Uterus (tissue), 4 donors: ENCODE data around the gene WIPF1. TPM values are rescaled to one million over a fixed set of nuclear protein-coding genes. Genes with fewer than 3 reads are reported as not detected.
"Not testable (repeated sequence)": the region's sequence is repeated elsewhere in the genome, so short reads cannot be mapped to it uniquely, and the experiment has no call there.

Experiments
- DNase-seq, 2 donors: peaks; one replicate each; pipeline ENCODE4 v3.0.0-alpha.2; 2019 to 2020
- H3K27ac ChIP-seq, 2 donors: fragments of 200-600 bp; sonication (generic); 1 replicate in 1 of 2; 2 replicates in 1 of 2; pipeline ENCODE4 v1.5.1; 2016 to 2018
- H3K27me3 ChIP-seq, 2 donors: fragments of 200-600 bp; sonication (generic); one replicate each; pipeline ENCODE4 v1.5.1; 2018 to 2019; ENCODE audit warnings: control low read depth in 1 of 2
- H3K36me3 ChIP-seq, 2 donors: fragments of 200-600 bp; sonication (generic); one replicate each; pipeline ENCODE4 v1.5.1; 2019; ENCODE audit warnings: control low read depth in 1 of 2
- H3K4me1 ChIP-seq, 2 donors: fragments of 200-600 bp; sonication (generic); one replicate each; pipeline ENCODE4 v1.5.1; 2018 to 2019; ENCODE audit warnings: control low read depth in 1 of 2
- H3K4me3 ChIP-seq, 2 donors: fragments of 200-600 bp; sonication (generic); 1 replicate in 1 of 2; 2 replicates in 1 of 2; pipeline ENCODE4 v1.5.1; 2018 to 2019; ENCODE audit warnings: mild to moderate bottlenecking in 1 of 2
- H3K9me3 ChIP-seq, 2 donors: fragments of 200-600 bp; sonication (generic); one replicate each; pipeline ENCODE4 v1.5.1; 2019; ENCODE audit warnings: control low read depth in 1 of 2
- POLR2A ChIP-seq, 2 donors: fragments of 450-650 bp; IDR thresholded peaks; one replicate each; pipeline ENCODE4 v1.6.1; 2016; ENCODE audit warnings: antibody characterized with exemption in 2 of 2, mild to moderate bottlenecking in 1 of 2, moderate library complexity in 1 of 2
- intact Hi-C: fragments of 100-400 bp; cut with DNase I; formaldehyde crosslinking; loops from one replicate; pipeline ENCODE4 v1.15.1; 2023; ENCODE audit warnings: low total_unique reads
- total RNA-seq, 4 donors: library from RNA; depleted of rRNA in 3 of 4; stranded (reverse); fragments of >200 nt in 3 of 4; gene quantifications; one replicate each; pipeline versions ENCODE4 v1.1.0 to v1.2.4, GENCODE V29; 2014 to 2023
- TF ChIP-seq, protein P1 (sequence below), 4 experiments: fragments of 200-600 bp in 2 of 4; fragments of 450-650 bp in 2 of 4; sonication (generic) in 2 of 4; IDR thresholded peaks; one replicate each; pipeline ENCODE4 v1.5.1; 2016 to 2019; ENCODE audit warnings: antibody characterized with exemption in 4 of 4, mild to moderate bottlenecking in 2 of 4, moderate library complexity in 1 of 4
- donor health status: DM: yes; HTN: yes; CAD: no.

WIPF1 gene
- total RNA-seq, 4 donors from 2014 or later, result 12.3 to 61.9 (median 26.3) TPM

DNA sequence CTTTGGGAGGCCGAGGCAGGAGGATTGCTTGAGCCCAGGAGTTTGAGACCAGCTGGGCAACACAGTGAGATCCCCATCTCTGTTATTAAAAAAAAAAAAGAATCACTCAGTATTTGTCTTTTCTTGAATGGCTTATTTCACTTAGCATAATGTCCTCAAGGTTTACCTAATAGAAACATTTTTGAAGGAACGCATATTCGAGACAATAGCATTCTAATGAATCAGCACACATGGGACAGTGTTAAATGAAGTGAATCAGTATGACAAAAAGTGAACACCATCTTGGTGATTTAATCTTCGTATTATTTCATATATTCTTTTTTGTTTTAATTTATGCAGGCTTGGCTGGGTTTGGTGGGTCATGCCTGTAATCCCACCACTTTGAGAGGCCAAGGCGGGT is 44.7 kb downstream of the WIPF1 start:
- Histone ChIP-seq H3K4me1 (no peaks in the 10 kb centered on the region), H3K4me3 (no peak overlapping the region), H3K9me3 (no peaks in the 10 kb centered on the region), H3K36me3 (no peaks in the 10 kb centered on the region), H3K27me3 (no peaks in the 10 kb centered on the region), H3K27ac (no peak overlapping the region)
- intact Hi-C loops, result no loop called here
- no peak for DNase-seq
- TF ChIP-seq, protein P1, sequence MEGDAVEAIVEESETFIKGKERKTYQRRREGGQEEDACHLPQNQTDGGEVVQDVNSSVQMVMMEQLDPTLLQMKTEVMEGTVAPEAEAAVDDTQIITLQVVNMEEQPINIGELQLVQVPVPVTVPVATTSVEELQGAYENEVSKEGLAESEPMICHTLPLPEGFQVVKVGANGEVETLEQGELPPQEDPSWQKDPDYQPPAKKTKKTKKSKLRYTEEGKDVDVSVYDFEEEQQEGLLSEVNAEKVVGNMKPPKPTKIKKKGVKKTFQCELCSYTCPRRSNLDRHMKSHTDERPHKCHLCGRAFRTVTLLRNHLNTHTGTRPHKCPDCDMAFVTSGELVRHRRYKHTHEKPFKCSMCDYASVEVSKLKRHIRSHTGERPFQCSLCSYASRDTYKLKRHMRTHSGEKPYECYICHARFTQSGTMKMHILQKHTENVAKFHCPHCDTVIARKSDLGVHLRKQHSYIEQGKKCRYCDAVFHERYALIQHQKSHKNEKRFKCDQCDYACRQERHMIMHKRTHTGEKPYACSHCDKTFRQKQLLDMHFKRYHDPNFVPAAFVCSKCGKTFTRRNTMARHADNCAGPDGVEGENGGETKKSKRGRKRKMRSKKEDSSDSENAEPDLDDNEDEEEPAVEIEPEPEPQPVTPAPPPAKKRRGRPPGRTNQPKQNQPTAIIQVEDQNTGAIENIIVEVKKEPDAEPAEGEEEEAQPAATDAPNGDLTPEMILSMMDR (IDR thresholded peaks at IDR 0.05), result no peak
- no peak for TF ChIP-seq POLR2A (IDR thresholded peaks at IDR 0.05)

DNA sequence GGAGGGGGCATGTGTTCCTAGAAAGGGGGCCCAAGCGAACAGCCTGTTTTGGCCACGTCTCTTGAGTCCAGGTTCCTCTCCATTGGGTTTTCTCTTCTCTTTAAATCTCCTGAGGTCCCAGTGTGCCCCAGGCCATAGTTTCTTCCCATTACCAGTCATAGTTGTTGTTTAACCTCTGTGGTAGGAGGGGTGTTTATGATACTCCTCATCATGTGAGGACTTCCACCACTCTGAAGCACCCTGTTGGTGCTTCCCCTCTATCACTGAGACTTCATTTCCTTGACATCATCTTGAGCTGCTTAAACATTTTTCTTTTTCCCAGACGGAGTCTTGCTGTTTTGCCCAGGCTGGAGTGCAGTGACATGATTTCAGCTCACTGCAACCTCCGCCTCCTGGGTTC is 45.9 kb downstream of the WIPF1 start:
- TF ChIP-seq POLR2A (IDR thresholded peaks at IDR 0.05), result no peak
- TF ChIP-seq, protein P1 (IDR thresholded peaks at IDR 0.05), result no peak
- intact Hi-C loops, result no loop called here

DNA sequence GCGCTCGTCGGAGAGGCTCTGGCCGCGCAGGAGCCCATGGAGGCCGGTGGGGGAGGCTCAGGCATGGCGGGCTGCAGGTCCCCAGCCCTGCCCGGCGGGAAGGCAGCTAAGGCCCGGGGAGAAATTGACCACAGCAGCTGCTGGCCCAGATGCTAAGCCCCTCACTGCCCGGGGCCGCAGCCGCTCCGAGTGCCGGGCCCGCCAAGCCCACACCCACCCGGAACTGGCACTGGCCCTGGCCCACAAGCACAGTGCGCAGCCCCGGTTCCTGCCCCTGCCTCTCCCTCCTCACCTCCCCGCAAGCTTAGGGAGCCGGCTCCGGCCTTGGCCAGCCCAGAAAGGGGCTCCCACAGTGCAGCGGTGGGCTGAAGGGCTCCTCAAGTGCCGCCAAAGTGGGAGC is 49.0 kb downstream of the WIPF1 start:
- H3K27me3 ChIP-seq, H3K36me3 ChIP-seq, intact Hi-C loops, H3K27ac ChIP-seq, H3K4me1 ChIP-seq, H3K4me3 ChIP-seq, H3K9me3 ChIP-seq, DNase-seq: not testable (repeated sequence)

More for the DNA sequence above, 45.9 kb downstream of the WIPF1 start:
- Histone ChIP-seq H3K4me1 (no peaks in the 10 kb centered on the region), H3K27me3 (no peaks in the 10 kb centered on the region), H3K4me3 (no peak overlapping the region), H3K27ac (no peak overlapping the region), H3K36me3 (no peaks in the 10 kb centered on the region), H3K9me3 (no peaks in the 10 kb centered on the region)
- no peak for DNase-seq

DNA sequence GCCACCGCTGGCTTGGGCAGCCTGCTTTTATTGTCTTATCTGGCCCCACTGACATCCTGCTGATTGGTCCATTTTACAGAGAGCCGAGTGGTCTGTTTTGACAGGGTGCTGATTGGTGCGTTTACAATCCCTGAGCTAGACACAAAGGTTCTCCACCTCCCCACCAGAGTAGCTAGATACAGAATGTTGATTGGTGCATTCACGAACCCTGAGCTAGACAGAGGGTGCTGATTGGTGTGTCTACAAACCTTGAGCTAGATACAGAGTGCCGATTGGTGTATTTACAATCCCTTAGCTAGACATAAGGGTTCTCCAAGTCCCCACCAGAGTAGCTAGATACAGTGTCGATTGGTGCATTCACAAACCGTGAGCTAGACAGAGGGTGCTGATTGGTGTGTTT is 49.6 kb downstream of the WIPF1 start:
- H3K27ac ChIP-seq, H3K4me1 ChIP-seq, H3K36me3 ChIP-seq, H3K9me3 ChIP-seq, H3K27me3 ChIP-seq, H3K4me3 ChIP-seq, DNase-seq, intact Hi-C loops: not testable (repeated sequence)

DNA sequence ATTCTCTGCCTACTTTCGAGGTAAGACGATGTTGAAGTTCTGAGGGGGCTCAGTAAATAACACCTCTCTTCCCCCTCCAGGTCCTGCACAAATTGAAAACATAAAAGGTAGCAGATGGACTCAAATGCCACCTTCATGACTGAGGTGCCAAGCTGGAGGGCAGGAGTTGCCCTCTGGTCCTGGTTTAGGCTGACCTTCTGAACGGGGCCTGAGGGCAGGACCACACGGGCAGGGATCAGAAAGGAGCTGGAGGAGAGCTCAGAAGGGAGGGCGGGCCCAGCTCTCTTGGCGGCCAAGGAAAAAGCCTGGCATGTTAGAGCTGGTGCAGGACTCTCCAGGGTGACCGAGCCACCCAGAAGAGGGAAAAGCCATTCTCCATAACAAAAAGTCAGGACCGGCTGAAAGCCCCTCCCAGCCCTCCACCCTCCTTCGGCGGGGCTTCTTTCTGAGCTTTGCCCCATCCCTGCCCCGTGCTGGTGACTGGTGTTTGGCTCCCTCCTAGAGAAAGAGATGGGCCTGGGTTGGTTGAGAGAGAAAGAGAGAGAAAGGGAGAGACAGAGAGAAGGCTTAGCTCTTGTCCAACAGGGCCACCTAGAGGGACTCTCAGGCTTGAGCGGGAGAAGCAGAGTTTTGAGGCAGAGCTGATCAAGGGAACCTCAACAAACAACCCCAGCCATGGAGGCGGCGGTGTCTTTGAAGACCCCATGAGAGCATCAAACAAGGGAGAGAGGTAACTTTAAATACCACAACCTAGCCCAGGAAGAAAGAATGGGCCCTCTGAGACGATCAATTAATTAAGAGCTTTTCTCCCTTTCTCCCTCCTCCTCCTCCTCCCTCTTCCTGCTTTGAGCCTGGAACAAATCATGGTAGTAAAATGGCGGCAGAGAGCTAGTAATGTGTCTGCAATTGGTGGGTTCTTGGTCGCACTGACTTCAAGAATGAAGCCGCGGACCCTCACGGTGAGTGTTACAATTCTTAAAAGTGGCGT is 50.8 kb downstream of the WIPF1 start:
- DNase-seq, result no peak
- Histone ChIP-seq H3K4me3 (no peak overlapping the region), H3K27me3 (no peaks in the 10 kb centered on the region), H3K4me1 (no peaks in the 10 kb centered on the region), H3K36me3 (no peaks in the 10 kb centered on the region), H3K27ac (no peak overlapping the region), H3K9me3 (no peaks in the 10 kb centered on the region)
- intact Hi-C loops, result no loop called here
- TF ChIP-seq, protein P1 (IDR thresholded peaks at IDR 0.05), result no peak

DNA sequence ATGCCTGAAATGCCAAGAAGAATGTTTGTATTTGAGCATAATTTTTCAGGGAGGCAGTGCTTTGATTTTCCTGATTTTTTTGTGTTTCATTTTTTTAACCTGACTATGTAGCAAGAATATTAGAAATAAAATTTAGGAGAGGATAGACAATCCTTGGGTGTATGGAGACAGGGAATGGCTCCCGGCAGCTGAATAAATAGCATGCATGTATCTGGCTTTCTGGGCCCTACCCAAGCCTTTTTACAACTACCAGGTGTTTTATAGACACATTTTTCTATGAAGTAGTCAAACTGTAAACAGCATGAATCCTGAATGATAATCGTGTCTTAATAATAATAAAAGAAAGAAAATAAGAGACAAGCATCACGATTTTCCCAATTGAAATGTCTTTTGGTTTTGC is 52.4 kb downstream of the WIPF1 start:
- no peaks in the 10 kb centered on the region for H3K9me3 ChIP-seq
- no peak overlapping the region for H3K4me3 ChIP-seq
- H3K27me3 ChIP-seq, result no peaks in the 10 kb centered on the region
- TF ChIP-seq, protein P1 (IDR thresholded peaks at IDR 0.05), result no peak
- no peak for TF ChIP-seq POLR2A (IDR thresholded peaks at IDR 0.05)
- intact Hi-C loops, result no loop called here
- no peak overlapping the region for H3K27ac ChIP-seq
- DNase-seq, result no peak
- H3K36me3 ChIP-seq, result no peaks in the 10 kb centered on the region
- H3K4me1 ChIP-seq, result no peaks in the 10 kb centered on the region
